ENCODE measurements around the gene DOK6.

The DOK6 gene

GRCh38 chr18:69885841-69886531 is 485.3 kb downstream of the DOK6 start:
- DNase-seq (ENCODE audit: low read depth): no peak
- TF ChIP-seq CTCF (conservative IDR thresholded peaks at IDR 0.05; ENCODE audit: low read depth, low read length): no peak

GRCh38 chr18:69887256-69887655 is 486.6 kb downstream of the DOK6 start:
- DNase-seq (ENCODE audit: low read depth): no peak
- TF ChIP-seq CTCF (conservative IDR thresholded peaks at IDR 0.05; ENCODE audit: low read depth, low read length): no peak
- no peak overlapping the region for H3K4me3 ChIP-seq (ENCODE audit: low read depth, low read length)

More at GRCh38 chr18:69885841-69886531, 485.3 kb downstream of the DOK6 start:
- H3K4me3 ChIP-seq (ENCODE audit: low read depth, low read length): no peak overlapping the region

- no peak for DNase-seq (ENCODE audit: low read depth)
- no peak for TF ChIP-seq CTCF (conservative IDR thresholded peaks at IDR 0.05; ENCODE audit: low read depth, low read length)
- no peak overlapping the region for H3K4me3 ChIP-seq (ENCODE audit: low read depth, low read length)
These were observed 488.3 kb downstream of the DOK6 start for GRCh38 chr18:69889009-69889408.

GRCh38 chr18:69890558-69890957 is 489.9 kb downstream of the DOK6 start:
- DNase-seq (ENCODE audit: low read depth): no peak
- H3K4me3 ChIP-seq (ENCODE audit: low read depth, low read length): no peak overlapping the region
- no peak for TF ChIP-seq CTCF (conservative IDR thresholded peaks at IDR 0.05; ENCODE audit: low read depth, low read length)

- TF ChIP-seq CTCF (conservative IDR thresholded peaks at IDR 0.05; ENCODE audit: low read depth, low read length): no peak
- DNase-seq (ENCODE audit: low read depth): no peak
- no peak overlapping the region for H3K4me3 ChIP-seq (ENCODE audit: low read depth, low read length)
These were observed 493.8 kb downstream of the DOK6 start for GRCh38 chr18:69894467-69894866.

- TF ChIP-seq CTCF (conservative IDR thresholded peaks at IDR 0.05; ENCODE audit: low read depth, low read length): no peak
- DNase-seq (ENCODE audit: low read depth): no peak
- H3K4me3 ChIP-seq (ENCODE audit: low read depth, low read length): no peak overlapping the region
These were observed 494.7 kb downstream of the DOK6 start for GRCh38 chr18:69895066-69896047.
